GM18517 (cell line): ENCODE results near the gene SERPINA6.
"Not testable (repeated sequence)": the region's sequence is repeated elsewhere in the genome, so short reads cannot be mapped to it uniquely, and the experiment has no call there.

Experiments
- ATAC-seq: cut with Tn5 transposase; IDR thresholded peaks from one replicate; pipeline ENCODE4 v1.9.1; 2021; ENCODE audit warnings: mild to moderate bottlenecking, moderate library complexity; ENCODE audit not compliant: unreplicated experiment

SERPINA6 gene

GRCh38 chr14:94329857-94330256 is 6.7 kb upstream of the SERPINA6 start:
- no peak for ATAC-seq

GRCh38 chr14:94328196-94328595 is 5.1 kb upstream of the SERPINA6 start:
- ATAC-seq = no peak

- ATAC-seq = no peak
Measured at GRCh38 chr14:94321421-94322271, 1.5 kb downstream of the SERPINA6 start.

GRCh38 chr14:94320243-94320642 is 2.9 kb downstream of the SERPINA6 start:
- no peak for ATAC-seq

- ATAC-seq = no peak
Measured at GRCh38 chr14:94317259-94317658, 5.9 kb downstream of the SERPINA6 start.

- no peak for ATAC-seq
Measured at GRCh38 chr14:94316692-94317091, 6.4 kb downstream of the SERPINA6 start.

GRCh38 chr14:94314890-94315289 is 8.2 kb downstream of the SERPINA6 start:
- no peak for ATAC-seq

GRCh38 chr14:94313991-94314655 is 9.0 kb downstream of the SERPINA6 start:
- ATAC-seq = no peak

- no peak for ATAC-seq
Measured at GRCh38 chr14:94312481-94313246, 10.5 kb downstream of the SERPINA6 start.

GRCh38 chr14:94310248-94310647 is 12.9 kb downstream of the SERPINA6 start:
- no peak for ATAC-seq

- ATAC-seq = no peak
Measured at GRCh38 chr14:94309721-94310120, 13.4 kb downstream of the SERPINA6 start.

- ATAC-seq = no peak
Measured at GRCh38 chr14:94307410-94307992, 15.6 kb downstream of the SERPINA6 start.

GRCh38 chr14:94306047-94306978 is 16.8 kb downstream of the SERPINA6 start:
- no peak for ATAC-seq

- ATAC-seq = no peak
Measured at GRCh38 chr14:94305620-94306019, 17.5 kb downstream of the SERPINA6 start.

- ATAC-seq = no peak
Measured at GRCh38 chr14:94304243-94304642, 18.9 kb downstream of the SERPINA6 start.

- no peak for ATAC-seq
Measured at GRCh38 chr14:94303111-94303510, 20.0 kb downstream of the SERPINA6 start.

- no peak for ATAC-seq
Measured at GRCh38 chr14:94298130-94298529, 25.0 kb downstream of the SERPINA6 start.

GRCh38 chr14:94296181-94296545 is 27.0 kb downstream of the SERPINA6 start:
- ATAC-seq = not testable (repeated sequence)

- ATAC-seq = no peak
Measured at GRCh38 chr14:94295360-94296180, 27.6 kb downstream of the SERPINA6 start.
